GM18507 (cell line): ENCODE measurements around the gene NUSAP1.
"Not testable (repeated sequence)": the region's sequence is repeated elsewhere in the genome, so short reads cannot be mapped to it uniquely, and the experiment has no call there.

Source experiments
- DNase-seq: peaks from one replicate; pipeline ENCODE4 v3.0.0; 2011; ENCODE audit warnings: low read depth; ENCODE audit not compliant: insufficient read length; ENCODE audit errors: extremely low spot score
- FAIRE-seq: peaks from 2 replicates; lab custom pipeline; 2011; peaks lifted over from hg19 to GRCh38; lab: Jason Lieb, UNC

The NUSAP1 gene, protein sequence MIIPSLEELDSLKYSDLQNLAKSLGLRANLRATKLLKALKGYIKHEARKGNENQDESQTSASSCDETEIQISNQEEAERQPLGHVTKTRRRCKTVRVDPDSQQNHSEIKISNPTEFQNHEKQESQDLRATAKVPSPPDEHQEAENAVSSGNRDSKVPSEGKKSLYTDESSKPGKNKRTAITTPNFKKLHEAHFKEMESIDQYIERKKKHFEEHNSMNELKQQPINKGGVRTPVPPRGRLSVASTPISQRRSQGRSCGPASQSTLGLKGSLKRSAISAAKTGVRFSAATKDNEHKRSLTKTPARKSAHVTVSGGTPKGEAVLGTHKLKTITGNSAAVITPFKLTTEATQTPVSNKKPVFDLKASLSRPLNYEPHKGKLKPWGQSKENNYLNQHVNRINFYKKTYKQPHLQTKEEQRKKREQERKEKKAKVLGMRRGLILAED

DNA sequence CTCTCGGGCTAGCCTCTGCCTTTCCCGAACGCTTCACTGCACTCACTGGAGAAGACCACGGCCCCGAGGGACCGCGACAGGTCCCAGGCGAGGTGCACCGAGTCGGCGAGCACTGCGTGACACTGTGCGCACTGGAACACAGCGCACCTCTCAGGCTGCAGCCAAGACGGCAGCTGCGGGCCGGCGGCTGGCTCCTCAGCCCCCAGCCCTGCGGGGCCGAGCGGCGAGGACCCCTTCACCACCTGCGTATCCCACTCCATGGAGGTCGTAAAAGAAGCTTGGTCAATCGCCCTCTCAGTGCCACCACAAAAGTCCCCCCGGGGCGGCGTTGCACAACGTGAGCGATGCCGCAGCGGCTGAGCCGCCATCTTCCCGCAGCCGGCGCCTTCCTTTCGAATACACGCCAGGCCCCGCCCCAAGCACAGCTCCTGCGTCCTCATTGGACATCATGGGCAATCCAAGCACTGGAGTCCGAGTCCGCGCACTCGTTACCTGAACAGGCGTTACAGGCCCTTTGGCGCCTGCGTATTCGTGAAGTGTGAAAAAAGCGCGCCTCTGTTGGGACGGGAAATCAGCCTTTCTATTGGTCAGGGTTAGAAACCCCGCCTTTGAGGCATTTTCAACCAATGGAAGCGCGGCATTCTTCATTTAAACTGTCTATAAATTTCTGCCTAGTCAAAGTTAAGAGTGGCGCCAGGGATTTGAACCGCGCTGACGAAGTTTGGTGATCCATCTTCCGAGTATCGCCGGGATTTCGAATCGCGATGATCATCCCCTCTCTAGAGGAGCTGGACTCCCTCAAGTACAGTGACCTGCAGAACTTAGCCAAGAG lies at the start of gene NUSAP1, which contains the start of gene OIP5:
Gene NUSAP1, plus strand, starts transcription at position 688 of the 832 bp plus-strand sequence. Its CDS starts 77 bp downstream, at position 765.
Gene OIP5, minus strand, starts transcription at position 398 of the 832 bp plus-strand sequence. Its CDS starts 30 bp downstream, at position 368.
- FAIRE-seq (peak; percentile 98), DNase-seq (peak; percentile 89)

DNA sequence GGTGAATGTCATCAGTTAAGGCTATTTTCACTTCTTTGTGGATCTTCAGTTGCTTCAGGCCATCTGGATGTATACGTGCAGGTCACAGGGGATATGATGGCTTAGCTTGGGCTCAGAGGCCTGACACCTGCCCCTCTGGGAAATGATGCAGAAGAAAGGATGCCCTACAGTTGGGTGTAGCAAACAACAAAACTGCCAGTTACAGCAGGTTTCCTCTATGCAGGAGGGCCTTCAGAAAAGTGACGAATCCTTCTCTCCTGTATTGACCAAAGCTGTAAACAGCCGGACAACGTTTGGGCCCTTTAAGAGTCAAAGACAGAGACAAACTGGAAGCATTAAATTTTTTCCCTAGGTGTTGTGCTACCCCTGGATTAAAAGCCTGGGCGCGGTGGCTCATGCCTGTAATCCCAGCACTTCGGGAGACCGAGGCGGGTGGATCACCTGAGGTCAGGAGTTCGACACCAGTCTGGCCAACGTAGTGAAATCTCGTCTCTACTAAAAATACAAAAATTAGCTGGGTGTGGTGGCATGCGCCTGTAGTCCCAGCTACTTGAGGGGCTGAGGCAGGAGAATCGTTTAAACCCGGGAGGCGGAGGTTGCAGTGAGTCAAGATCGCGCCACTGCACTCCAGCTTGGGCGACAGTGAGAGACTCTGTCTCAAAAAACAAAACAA lies 49.6 kb upstream of the NUSAP1 start:
- not testable (repeated sequence) for FAIRE-seq, DNase-seq

DNA sequence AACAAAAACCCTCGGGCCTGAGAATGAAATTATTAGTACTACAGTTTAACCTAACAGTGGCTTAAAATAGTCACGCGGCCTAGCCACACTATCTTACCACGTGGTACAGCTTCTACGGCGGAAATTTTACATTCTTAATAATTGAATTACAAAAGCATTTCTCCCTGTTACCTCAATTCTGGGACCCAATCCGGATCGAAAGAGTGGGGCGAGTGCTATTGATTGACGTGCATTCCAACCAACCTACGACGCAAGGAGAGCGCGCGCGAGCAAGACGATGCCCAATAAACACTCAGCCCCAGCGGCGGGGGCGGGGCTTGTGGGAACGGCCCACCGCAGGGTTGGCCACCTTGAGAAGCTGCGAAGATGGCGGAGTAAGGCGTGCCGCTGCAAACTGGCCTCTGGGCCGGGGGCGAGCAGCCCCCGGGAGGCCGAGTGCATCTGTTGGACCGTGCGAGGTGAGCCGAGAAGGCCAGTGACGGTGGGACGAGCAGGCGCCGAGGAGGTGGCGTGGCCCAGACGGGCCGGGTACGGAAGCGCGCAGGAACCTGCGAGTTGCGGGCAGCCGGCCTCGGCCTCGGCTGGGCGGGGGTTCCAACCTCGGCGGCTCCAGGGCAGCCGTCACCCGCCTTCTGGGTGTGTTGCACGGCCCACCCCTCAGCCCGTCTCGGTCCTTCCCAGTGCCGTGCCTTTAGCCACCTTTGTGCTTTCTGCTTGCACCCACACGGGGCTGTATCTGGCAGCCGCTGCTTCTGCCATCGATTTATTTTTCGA lies 48.8 kb upstream of the NUSAP1 start:
- DNase-seq (peak; percentile 97), FAIRE-seq (peak; percentile 97)

DNA sequence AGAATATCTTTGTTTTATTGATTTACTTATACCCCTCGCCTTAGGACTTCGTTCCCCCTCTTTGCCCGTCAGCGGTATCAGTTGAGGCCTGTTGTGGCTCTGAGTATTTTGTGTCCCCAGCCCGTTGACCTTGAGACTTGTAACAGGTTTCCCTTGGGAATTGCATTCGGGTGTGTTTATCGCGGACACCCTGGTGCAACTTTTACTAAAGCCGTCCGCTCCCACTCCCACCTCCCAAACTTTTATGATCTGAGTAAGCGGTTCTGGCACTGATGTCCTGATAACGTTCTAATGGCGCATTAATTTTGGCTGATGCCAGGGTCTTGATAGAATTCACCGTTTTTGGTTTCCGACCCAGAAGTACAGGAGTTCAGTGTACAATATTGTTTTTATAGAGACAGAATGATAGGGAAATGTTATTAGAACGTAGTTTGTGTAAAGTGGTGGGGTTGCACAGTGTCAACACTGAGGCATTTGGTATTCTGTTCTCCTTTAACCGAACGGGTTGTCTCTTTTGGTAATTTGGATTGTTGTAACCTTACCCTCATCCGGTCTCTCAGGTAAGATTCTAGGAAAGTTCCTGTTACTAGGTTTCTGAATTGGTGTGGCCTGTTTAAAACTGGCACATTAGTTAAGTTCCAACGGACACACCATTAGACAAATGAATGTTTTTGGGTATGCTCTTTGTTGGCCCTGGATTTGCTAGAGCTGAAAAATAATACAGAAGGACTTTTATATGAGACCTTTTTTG lies 48.1 kb upstream of the NUSAP1 start:
- FAIRE-seq (no peak), DNase-seq (no peak)

DNA sequence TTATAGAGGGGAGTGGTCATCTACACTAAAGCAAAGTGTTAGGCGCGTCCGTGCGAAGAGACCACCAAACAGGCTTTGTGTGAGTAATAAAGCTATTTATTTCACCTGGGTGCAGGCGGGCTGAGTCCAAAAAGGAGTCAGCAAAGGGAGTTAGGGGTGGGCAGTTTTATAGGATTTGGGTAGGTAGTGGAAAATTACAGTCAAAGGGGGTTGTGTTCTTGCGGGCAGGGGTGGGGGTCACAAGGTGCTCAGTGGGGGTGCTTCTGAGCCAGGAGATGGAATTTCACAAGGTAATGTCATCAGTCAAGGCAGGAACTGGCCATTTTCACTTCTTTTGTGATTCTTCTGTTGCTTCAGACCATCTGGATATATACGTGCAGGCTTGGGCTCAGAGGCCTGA lies 47.4 kb upstream of the NUSAP1 start:
- DNase-seq (no peak), FAIRE-seq (no peak)

DNA sequence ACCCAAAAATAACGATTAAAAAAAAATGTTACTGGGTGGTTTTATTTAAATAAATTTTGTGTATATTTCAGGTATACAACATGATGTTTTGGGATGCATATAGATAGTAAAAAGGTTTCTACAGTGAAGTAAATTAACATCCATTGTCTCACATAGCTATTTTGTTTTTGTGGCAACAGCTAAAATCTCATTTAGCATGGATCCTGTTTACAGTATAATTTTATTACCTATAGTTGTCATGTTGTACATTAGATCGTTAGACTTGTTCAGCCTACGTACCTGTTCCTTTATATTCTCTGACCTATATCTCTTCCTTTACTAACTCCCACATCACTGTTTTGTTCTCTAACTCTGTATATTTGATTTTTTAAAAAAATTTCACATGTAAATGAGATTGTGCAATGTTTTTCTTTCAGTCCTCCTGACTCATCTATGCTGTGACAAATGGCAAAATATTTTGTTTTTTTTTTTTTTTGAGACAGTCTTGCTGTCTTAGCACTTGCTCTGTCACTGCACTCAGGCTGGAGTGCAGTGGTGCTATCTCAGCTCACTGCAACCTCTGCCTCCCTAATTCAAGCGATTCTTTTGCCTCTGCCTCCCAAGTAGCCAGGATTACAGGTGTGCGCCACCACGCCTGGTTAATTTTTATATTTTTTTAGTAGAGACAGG lies 45.9 kb upstream of the NUSAP1 start:
- FAIRE-seq: no peak
- DNase-seq: no peak

DNA sequence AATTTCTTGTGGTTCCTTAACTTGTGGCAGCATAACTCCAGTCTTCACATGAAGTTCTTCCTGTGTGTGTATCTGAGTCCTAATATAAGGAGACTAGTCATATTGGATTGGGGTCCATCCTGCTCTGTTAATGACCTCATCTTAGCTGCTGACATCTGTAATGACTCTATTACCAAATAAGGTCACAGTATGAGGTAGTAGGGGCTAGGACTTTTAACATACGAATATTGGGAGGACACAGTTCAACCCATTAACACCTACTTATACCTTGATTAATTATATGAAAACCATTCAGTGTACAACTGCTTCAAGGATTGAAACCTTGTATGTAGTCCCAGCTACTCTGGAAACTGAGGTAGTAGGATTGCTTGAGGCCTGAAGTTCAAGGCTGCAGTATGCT lies 44.2 kb upstream of the NUSAP1 start:
- DNase-seq: no peak
- no peak for FAIRE-seq

DNA sequence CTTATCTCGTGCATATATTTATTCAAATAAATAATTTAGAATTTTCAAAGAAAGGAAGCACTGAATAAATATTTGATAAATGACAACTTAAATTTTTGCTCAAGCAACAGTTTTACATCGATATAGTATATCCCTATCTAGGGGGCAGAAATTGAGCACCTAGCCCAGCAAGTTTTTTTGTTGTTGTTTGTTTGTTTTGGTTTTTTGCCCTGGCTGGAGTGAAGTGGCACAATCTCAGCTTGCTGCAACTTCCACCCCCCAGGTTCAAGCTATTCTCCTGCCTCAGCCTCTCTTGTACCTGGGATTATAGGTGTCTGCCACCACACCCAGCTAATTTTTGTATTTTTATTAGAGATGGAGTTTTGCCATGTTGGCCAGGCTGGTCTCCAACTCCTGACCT lies 42.7 kb upstream of the NUSAP1 start:
- no peak for FAIRE-seq
- DNase-seq: no peak

DNA sequence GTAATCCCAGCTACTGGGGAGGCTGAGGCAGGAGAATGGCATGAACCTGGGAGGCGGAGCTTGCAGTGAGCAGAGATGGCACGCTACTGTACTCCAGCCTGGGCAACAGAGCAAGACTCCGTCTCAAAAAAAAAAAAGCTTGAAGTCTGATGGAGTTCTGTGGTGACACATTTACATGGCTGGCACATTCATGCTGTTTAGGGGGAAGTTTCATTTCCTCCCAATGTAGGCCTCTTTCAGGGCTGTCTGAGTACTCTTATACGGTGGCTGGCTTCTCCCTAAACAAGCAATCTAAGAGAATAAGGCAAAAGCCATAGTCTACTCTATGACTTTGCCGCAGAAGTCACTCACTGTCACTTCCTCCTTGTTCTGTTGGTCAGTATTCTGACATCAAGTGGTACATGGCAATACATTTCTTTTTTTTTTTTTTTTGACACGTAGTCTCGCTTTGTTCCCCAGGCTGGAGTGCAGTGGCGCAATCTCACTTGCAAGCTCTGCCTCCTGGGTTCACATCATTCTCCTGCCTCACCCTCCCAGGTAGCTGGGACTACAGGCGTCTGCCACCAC lies 41.5 kb upstream of the NUSAP1 start:
- DNase-seq: no peak

DNA sequence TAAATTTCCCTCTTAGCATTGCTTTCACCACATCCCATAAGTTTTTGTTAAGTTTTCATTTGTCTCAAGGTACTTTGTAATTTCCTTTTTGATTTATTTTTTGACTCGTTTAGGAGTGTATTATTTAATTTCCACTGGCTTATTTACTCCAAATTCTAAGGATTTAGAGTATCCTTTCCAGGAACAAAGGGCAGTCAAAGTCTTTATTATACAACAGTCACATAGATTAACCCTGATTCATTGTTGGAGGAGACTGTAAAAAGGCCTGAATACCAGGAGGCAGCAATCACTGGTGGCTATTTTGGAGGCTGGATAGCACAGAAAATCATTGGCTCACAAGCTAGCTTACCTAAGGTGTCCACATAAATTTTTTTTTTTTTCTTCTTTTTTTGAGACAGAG lies 40.2 kb upstream of the NUSAP1 start:
- no peak for DNase-seq
- no peak for FAIRE-seq

More for the DNA sequence above, 41.5 kb upstream of the NUSAP1 start:
- peak; percentile 68 for FAIRE-seq

DNA sequence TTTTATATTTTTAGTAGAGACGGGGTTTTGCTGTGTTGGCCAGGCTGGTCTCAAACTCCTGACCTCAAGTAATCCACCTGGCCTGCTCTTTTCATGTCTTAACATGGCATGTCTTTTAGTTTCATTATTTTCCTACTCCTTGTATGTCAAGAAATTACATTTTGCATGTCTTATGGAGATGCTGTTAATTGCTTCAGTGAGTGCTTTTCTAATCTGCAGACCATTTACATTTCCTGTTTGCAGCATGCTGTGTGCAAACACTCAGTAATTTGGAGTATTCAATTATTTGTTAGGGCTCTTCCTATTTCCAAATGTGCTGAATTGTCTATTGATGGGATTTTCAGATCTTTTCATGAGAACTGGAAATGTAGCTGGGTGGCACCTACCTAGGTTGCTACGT lies 31.5 kb upstream of the NUSAP1 start:
- not testable (repeated sequence) for FAIRE-seq, DNase-seq

DNA sequence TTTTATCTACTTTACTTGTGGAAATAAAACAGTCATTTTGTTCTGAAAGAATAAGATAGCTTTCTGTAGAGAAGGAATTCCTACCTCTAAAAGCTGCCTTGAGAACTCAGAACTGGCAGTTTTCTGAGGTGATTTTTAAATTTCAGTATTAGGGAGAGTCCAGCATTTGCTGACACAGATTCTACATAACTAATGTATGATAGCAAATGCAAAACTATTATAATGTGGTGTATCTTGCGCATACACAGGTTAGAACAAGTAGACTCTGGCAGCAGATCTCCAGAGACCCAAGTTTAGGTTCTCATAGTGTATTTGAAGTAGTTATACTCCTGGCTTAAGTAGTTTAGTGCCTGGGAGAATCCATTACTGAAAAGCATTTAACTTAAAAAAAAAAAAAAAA lies 31.1 kb upstream of the NUSAP1 start:
- DNase-seq: no peak
- FAIRE-seq: no peak

DNA sequence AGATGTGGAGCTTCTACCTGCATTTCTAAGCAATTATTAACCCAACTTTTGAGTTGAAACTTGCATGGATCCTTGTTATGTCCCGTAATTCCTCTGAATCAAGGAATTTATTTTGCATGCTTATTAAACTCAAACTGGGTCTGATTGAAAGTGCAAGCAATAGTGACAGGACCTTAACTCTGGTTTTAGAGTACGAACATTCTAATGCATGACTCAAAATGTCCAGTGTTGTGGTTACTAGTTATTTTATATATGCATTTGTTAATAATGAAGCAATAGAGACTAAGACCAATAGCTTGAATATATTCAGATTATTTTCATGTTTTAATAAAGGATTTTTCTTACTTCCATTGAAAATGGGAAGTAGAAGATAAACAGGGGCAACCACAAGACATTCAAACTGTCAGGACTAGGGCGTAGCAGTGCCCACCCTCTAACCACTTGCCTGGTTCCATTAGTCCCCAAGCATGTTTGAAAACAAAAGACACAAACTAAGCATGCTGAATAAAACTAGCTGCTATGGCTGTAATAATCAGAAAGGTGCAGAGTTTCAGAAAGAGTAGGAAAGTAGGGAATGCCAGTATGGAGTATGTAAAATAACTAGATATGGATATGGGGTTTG lies 28.4 kb upstream of the NUSAP1 start:
- DNase-seq: no peak
- no peak for FAIRE-seq

DNA sequence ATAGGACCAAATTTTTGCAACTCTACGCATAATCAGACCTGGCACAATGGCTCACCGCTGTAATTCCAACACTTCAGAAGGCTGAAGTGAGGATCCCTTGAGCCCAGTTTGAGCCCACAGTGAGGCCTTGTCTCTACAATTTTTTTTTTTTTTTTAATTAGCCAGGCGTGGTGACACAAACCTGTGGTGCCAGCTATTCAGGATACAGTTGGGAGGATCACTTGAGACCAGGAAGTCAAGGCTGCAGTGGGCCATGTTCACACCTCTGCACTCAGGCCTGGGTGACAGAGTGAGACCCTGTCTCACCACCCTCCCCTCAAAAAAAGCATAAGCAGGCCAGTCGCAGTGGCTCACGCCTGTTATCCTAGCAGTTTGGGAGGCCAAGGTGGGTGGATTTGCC lies 25.0 kb upstream of the NUSAP1 start:
- DNase-seq (no peak), FAIRE-seq (no peak)

DNA sequence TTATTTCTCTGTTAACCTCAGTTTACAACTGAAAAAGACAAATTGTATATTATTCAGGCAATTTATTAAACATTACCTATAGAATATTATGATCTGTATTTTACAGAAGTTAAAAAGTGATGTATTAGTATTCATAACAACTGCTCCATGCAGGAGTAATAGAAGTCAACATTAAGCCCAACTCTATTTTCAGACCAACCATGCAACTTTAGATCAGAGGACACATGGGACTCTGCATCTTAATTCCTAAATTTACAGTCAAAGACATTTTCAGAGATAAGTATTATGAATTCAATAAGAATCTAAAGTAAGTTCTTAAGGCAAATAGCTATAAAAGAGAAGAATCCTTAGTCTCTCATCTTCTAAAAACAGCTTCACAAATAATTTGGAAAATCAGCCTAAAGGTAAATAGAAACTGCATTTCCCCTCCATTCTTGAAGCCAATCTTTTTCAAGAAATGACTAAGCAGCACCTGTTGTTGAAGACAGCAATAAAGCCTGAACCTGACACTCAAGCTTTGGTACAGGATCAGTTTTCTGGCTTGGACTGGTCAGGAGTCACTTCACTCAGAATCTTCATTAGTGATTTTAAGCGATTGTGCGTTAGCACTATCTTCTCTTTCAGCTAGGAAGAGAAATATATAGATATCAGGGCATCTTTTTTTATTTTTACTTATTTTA lies 23.3 kb upstream of the NUSAP1 start:
- FAIRE-seq (peak; percentile 71), DNase-seq (no peak)

DNA sequence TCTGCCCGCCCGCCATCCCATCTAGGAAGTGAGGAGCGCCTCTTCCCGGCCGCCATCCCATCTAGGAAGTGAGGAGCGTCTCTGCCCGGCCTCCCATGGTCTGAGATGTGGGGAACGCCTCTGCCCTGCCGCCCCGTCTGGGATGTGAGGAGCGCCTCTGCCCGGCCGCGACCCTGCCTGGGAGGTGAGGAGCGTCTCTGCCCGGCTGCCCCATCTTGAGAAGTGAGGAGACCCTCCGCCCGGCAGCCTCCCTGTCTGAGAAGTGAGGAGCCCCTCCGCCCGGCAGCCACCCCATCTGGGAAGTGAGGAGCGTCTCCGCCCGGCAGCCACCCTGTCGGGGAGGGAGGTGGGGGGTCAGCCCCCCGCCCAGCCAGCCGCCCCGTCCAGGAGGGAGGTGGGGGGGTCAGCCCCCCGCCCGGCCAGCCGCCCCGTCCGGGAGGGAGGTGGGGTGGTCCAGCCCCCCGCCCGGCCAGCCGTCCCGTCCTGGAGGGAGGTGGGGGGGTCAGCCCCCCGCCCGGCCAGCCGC lies 11.8 kb upstream of the NUSAP1 start:
- not testable (repeated sequence) for FAIRE-seq, DNase-seq
